GM21717 (cell line): ENCODE data around the gene ZYG11A.

ENCODE experiments used
- ATAC-seq: cut with Tn5 transposase; IDR thresholded peaks from one replicate; pipeline ENCODE4 v1.9.1; 2021; ENCODE audit warnings: mild to moderate bottlenecking, moderate library complexity; ENCODE audit not compliant: unreplicated experiment

The ZYG11A gene

DNA sequence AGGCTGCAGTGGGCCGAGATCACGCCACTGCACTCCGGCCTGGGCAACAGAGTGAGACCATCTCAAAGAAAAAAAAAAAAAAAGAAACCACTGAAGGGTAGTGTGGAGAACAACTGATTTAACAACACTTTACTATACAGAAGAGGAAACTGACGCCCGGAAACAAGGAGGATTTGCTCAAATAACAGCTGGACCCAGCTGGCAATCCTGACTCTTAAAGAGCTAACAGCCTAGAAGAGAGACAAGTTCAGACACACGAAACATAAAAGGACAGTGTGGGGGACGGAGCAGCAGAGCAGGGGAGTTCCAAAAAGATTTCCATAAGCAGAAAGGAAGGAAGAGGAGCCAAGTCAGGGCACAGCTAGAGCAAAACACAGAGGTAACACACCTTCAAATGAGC, 74.6 kb downstream of the ZYG11A start:
- no peak for ATAC-seq

DNA sequence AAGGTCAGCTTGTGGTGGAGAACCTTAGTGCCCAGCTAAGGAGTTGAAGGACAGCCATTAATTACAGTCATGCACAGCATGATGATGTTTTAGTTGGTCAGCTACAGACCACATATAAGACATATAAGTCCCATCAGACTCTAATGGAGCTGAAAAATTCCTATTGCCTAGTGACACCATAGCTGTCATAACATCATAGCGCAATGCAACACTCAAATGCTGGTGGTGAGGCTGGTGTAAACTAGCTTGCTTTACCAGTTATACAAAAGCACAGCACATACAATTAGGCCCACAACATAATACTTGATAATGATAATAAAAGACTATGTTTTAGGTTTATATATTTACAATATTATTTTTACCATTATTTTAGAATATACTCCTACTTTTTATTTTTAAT, 75.0 kb downstream of the ZYG11A start:
- ATAC-seq, result no peak

DNA sequence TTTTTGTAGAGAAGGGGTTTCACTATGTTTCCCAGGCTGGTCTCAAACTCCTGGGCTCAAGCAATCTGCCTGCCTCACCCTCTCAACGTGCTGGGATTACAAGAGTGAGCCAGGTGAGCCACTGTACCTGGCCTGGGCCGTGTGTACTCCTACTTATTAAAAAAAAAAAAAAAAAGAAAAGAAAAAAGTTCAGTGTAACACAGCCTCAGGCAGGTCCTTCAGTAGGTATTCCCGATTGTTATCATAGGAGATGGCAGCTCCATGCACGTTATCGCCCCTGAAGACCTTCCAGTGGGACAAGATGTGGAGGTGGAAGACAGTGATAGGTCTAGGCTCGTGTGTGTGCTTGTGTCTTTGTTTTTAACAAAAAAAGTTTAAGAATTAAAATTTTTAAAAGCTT, 75.6 kb downstream of the ZYG11A start:
- no peak for ATAC-seq

DNA sequence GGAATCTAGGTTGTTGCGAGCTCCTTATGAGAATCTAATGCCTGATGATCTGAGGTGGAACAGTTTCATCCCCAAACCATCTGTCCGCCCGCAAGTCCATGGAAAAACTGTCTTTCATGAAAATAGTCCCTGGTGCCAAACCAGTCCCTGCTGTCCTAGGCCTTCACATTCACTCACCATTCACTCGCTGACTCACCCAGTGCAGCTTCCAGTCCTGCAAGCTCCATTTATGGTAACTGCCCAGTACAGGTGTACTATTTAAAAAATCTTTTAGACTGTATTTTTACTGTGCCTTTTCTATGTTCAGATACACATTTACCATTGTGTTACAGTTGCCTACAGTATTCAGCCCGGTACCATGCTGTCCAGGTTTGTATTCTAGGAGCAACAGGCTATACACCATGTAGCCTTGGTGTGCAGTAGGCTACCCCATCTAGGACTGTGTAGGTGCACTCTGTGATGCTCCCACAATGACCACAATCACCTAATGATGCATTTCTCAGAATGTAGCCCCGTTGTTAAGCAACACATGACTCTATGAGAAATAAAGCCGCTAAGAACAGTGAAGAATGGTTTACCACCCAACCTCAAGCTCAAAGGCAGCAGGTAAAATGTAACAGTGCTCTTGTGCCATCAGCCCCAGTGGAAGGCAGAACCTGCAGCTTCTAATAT, 76.6 kb downstream of the ZYG11A start:
- no peak for ATAC-seq

DNA sequence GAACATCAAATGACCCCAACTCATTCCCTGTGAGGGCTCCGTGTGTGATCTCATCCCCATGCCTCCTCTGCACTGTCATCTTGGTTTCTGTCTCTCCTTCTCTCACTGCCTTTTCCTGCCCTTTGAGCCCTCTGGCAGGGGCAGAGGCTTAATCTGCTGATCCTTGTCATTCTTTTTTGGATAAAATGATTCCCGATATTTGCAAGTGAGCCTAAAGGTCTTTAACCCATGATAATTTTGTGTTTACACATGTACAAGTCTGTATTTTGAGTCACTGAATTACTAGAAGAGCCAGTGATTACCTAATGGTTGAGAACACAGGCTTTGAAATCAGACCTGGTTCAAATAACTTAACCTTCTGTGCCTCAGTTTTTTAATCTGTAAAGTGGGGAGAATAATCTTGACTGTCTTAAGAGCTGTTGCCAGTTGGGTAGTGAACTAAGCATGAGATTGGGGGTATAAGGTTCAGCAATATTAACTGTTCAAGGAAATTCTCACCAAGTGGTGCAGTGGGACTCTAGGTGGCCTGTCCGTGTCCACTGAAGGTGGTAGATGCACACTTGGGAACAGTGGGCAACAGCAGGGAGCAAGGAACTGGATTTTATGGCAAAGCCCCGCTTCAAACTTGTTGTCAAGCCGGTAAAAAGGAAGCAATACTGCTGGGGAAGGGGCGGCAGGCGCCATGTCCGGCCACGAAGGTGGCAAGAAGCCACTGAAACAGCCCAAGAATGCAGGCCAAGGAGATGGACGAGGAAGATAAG, 77.3 kb downstream of the ZYG11A start:
- no peak for ATAC-seq

DNA sequence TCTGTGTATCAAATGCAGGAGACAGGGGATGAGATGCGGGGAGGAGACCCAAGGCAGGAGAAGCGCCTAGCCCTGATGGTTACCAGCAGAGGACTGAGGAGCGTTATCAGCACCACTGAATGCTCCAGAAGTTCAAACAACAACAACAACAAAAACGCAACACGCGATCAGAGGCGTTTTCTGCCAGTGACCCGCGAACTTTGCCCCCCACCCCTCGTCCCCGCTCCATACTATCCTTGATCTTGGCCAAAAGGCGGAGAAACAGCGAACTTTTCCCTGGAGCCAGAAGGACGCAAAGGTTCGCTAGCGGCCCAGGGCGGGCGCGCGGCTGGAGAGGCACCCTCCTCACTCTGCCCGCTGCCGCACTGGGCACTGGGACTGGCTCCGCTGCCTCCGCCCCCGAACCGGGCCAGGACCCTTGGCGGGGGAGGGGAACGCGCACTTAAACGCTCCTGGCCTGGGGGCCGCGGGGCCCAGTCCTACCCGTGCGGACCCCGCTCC, 78.3 kb downstream of the ZYG11A start:
- no peak for ATAC-seq

DNA sequence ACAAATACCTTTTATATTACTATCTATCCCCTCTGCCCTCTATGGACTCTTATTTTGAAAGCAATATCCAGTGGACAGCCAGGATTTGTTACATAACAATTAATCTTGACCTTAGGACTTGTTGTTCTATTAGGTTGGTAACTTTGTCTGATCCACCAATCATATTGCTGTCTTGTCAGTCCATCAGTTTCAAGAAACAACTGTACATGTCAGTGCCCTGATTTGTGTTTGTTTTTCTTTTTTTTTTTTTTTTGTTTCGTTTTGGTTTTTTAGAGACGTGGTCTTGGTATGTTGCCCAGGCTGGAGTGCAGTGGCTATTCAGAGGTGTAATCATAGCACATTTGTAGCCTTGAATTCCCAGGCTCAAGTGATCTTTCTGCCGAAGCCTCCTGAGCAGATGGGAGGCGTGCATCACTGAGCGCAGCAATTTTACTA, 83.0 kb downstream of the ZYG11A start:
- no peak for ATAC-seq

DNA sequence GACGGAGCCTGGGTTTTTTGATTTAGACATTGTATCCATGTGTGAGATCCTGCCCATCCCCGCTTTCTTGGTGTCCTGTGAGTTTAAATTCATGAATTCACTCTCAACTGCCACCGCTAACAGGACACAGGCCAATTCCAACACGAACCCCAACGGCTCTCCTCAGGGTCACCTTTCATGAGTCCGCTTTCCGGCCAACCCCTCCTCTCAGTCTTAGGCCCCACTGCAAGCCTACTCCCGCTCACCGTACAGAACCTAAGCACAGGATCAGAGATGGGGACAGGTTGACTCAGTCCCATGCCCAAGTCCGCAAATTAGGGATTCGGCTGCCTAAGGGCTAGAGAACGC, 84.3 kb downstream of the ZYG11A start:
- peak; percentile 23 for ATAC-seq

DNA sequence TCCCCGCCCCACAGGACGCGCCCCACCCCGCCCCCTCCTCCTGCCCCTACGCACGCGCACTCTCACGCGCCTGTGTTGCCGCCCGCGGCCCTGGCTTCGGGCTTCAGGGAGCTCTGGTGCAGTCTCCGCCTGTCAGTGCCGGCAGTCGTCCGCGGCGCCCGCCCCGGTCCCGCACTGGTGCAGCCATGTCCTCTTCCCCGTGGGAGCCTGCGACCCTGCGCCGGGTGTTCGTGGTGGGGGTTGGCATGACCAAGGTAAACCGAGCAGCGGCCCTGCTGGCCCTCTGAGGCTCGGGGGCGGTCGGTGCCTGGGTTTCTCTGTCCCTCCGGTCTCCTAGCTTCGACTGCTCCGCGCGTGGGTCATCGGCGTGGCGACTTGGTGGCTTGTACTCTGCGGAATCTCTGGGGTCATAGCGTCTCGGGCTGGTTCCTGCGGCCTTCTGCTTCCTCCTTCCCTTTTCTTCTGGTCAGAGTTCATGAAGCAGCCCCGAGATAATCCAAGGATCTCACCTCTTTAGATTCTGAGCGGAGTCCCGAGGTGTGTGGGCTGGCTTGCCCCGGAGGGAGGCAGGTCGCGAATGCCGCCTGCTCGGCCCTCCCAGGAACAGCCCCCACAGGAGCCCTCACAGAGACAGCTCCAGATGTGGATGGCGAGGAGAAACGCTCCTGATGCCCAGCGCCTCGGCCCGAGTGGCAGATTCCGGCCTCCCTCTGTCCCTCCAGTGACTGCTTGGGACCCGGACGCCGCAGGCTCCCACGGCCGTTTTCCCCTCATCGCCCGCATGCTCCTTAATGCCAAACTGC, 84.9 kb downstream of the ZYG11A start, which contains the start of gene SCP2:
Gene SCP2, plus strand, starts transcription at position 65 of the 803 bp plus-strand sequence. Its CDS starts 121 bp downstream, at position 186.
- peak; percentile 72 for ATAC-seq

DNA sequence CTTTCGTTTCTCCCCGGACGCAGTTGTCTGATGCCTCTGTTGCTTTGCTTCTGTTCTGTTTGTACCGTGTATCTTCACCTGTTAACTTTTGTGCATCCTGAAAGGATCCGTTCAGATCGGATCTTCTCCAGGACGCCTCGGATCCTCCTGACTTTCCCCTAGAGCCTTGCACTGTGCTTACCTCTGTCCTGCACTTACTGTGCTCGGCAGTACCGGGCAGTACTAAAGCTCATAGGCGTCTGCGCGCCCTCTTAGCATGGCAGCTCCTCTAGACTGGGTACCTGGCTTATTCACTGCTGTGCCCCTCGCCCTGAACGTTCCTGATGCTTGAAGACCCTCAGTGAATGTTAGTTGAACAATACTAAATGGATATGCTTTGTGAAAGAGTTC, 85.5 kb downstream of the ZYG11A start:
- no peak for ATAC-seq

DNA sequence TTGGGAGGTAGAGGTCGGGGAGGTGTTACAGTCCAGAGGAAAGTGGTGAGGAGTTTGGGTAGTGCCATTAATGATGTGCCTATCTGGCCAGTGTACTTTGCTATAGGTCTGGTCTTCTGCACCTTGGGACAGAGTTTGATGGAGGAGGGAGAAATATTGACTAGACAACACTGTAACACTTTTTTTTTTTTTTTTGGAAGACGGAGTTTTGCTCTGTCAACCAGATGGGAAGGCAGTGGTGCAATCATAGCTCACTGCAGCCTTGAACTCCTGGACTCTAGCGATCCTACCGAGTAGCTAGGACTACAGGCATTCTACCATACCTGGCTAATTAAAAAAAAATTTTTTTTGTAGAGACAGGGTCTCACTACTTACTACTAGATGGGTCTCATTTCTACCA, 86.5 kb downstream of the ZYG11A start:
- no peak for ATAC-seq

DNA sequence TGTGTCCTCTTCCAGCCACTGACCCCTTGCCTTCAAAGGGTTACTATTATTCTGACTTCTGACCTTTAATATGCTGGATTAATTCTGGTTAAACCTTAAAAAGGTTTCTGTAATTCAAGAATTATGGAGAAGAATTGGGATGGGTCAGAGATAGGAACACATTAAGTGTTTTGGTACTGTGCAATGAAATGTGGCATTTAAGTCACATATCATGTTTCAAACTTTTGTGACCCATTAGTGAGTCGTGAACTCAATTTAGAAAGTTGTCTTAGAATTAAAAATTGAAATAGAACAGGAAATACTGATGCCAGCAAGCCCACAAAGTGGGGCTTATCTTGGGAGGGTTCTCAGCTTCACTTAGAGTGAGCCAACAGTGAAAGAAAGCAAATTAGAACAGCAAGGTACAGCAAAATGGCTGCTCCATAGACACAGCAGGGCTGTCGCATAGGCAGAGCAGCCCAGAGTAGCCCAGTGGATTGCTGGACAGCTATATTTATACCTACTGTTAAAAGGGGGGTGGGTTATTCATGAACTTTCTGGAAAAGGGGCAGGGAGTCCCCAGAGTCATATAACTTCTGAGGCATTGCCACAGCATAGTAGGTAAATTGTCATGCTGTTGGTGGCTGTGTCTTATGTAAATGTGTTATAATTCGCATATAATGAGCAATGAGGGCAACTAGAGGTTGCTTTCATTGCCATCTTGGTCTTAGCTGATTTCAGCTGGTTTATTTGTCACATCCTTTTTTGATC, 95.0 kb downstream of the ZYG11A start:
- no peak for ATAC-seq

DNA sequence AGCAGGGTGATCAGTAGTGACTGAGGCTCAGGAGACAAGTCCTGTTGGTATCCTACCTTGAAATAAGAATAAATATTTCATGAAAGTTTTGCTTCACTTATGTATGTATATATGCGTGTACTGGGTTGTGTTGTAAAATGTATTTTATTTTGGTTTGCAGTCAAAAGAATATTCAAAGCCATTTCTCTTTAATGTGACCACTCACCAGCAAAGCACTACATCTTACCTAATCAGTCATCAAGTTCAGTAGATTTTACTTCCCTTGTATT, 95.6 kb downstream of the ZYG11A start:
- ATAC-seq, result no peak

DNA sequence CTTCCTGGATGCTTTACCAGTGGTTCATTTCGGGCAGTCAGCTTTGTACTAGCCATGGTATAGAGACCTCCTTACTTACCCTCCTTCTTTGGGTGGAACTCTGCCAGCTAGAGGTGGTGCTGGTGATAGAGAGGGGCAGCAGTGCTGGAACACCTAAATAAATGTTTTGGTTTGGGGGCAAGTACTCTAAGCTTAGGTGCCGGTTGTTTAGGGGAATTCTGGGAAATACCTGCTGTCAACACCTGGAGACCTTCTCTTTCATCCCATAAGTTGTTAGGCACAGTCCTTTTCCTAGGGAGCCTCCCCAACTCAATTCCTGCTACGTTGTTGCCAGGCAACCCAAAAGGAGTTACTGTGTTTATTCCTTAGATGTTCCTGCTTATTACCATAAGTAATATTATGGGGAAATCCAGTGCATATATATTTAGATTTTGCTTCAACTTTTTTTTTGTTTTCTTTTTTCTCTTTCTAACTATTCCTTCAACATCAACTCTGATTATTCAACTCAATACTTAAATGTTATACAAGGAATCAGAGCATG, 101.4 kb downstream of the ZYG11A start:
- ATAC-seq, result no peak

DNA sequence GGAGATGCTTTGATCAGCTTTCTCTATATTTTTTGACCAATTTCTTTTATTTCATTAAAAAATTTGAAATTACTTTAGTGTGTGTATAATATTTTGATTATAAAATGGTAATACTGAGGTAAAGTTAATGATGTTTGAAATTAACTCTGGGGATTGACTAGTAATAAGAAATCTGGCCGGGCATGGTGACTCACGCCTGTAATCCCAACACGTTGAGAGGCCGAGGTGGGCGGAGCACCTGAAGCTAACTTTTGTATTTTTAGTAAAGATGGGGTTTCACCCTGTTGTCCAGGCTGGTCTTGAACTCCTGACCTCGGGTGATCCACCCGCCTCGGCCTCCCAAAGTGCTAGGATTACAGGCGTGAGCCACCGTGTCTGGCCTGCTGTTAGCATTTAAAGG, 102.0 kb downstream of the ZYG11A start:
- no peak for ATAC-seq
